Lung (tissue), 12 donors: ENCODE results near the gene MYH14. TPM values are rescaled to one million over a fixed set of nuclear protein-coding genes. Genes with fewer than 3 reads are reported as not detected.
"Not testable (repeated sequence)": the region's sequence is repeated elsewhere in the genome, so short reads cannot be mapped to it uniquely, and the experiment has no call there.

Experiments
- ATAC-seq: fragments of 200-7000 bp; cut with Tn5 transposase; one replicate; pipeline ENCODE4 v1.9.1; 2020; ENCODE audit warnings: moderate number of reproducible peaks; ENCODE audit not compliant: insufficient read depth, low FRiP score
- DNase-seq, 3 donors: peaks; one replicate each; pipeline ENCODE4 v3.0.0-alpha.2; 2013 to 2017
- H3K27ac ChIP-seq, 2 donors: one replicate each; pipeline ENCODE4 v1.5.1; 2013; ENCODE audit warnings: mild to moderate bottlenecking in 2 of 2, moderate library complexity in 2 of 2, control low read depth in 1 of 2, inconsistent platforms in 1 of 2, low read depth in 1 of 2, low read length in 1 of 2
- H3K27me3 ChIP-seq, 3 donors: one replicate each; pipeline ENCODE4 v1.5.1; 2013; ENCODE audit warnings: low read length in 2 of 3; ENCODE audit not compliant: control insufficient read depth in 3 of 3, insufficient read depth in 3 of 3
- H3K36me3 ChIP-seq, 4 donors: one replicate each; pipeline ENCODE4 v1.5.1; 2013; ENCODE audit warnings: low read length in 4 of 4, mild to moderate bottlenecking in 1 of 4, moderate library complexity in 1 of 4; ENCODE audit not compliant: control insufficient read depth in 4 of 4, insufficient read depth in 4 of 4
- H3K4me1 ChIP-seq, 5 donors: one replicate each; pipeline ENCODE4 v1.5.1; 2013; ENCODE audit warnings: low read length in 5 of 5, mild to moderate bottlenecking in 2 of 5, moderate library complexity in 1 of 5; ENCODE audit not compliant: control insufficient read depth in 5 of 5, insufficient read depth in 5 of 5
- H3K4me3 ChIP-seq: one replicate; pipeline ENCODE4 v1.5.1; 2013; ENCODE audit warnings: mild to moderate bottlenecking, control low read depth, moderate library complexity
- H3K9ac ChIP-seq, 2 donors: one replicate each; pipeline ENCODE4 v1.5.1; 2013; ENCODE audit warnings: low read length in 2 of 2, control low read depth in 1 of 2; ENCODE audit not compliant: insufficient read depth in 1 of 2
- H3K9me3 ChIP-seq, 4 donors: one replicate each; pipeline ENCODE4 v1.5.1; 2013; ENCODE audit warnings: low read length in 3 of 4, mild to moderate bottlenecking in 1 of 4, moderate library complexity in 1 of 4; ENCODE audit not compliant: control insufficient read depth in 4 of 4, insufficient read depth in 3 of 4
- WGBS, 2 donors: extraction: QIAGEN DNeasy Blood & Tissue Kit; methylation state at CpG; one replicate each; pipeline ENCODE4 v1.1.7; 2013; 5-methylcytosine and 5-hydroxymethylcytosine counted together
- polyA plus RNA-seq, 2 donors: library from polyadenylated mRNA; stranded (reverse); fragments of 200-250 nt; gene quantifications; one replicate each; pipeline ENCODE4 v1.2.1, GENCODE V29; 2013
- total RNA-seq, 2 donors: library from RNA; depleted of rRNA in 1 of 2; stranded (reverse); fragments of >200 nt in 1 of 2; gene quantifications; one replicate each; pipeline ENCODE4 v1.2.1, GENCODE V29; 2014 to 2021
- TF ChIP-seq, protein P1 (sequence below): IDR thresholded peaks from 2 replicates; pipeline ENCODE4 v1.5.1; 2012; ENCODE audit warnings: mild to moderate bottlenecking; ENCODE audit errors: control extremely low read depth, extremely low read depth
- donor health status: control.
- donor health status: control.
- donor health status: Bipolar disorder and iron deficiency.
- donor health status: healthy.
- donor health status: DM: yes; HTN: yes; CAD: no.

Gene MYH14
- total and polyA plus RNA-seq, 4 donors: 48.3 to 159 (median 98.6) TPM

DNA sequence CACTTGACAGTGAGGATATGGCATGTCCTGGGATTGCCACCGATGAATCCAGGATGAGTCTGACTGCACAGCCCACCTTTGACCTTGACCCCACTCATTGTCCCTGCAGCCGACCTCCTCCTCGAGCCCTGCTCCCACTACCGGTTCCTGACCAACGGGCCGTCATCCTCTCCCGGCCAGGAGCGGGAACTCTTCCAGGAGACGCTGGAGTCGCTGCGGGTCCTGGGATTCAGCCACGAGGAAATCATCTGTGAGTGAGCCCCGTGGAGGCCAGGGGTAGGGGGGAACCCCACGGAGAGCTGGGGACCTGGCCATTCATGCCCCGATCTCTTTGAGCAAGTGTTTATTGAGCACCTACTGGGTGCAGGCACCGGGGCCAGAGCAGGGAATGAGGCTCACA, 28.4 kb downstream of the MYH14 start:
- Histone ChIP-seq H3K4me1 (peaks cover 0 to 21% (median 8%) of the 10 kb centered on the region in 5 donors), H3K27ac (no peak overlapping the region), H3K9me3 (peaks cover 0 to 3% (median 0%) of the 10 kb centered on the region in 4 donors), H3K4me3 (no peak overlapping the region), H3K9ac (no peak overlapping the region), H3K36me3 (no peaks in the 10 kb centered on the region), H3K27me3 (no peaks in the 10 kb centered on the region)
- TF ChIP-seq, protein P1, sequence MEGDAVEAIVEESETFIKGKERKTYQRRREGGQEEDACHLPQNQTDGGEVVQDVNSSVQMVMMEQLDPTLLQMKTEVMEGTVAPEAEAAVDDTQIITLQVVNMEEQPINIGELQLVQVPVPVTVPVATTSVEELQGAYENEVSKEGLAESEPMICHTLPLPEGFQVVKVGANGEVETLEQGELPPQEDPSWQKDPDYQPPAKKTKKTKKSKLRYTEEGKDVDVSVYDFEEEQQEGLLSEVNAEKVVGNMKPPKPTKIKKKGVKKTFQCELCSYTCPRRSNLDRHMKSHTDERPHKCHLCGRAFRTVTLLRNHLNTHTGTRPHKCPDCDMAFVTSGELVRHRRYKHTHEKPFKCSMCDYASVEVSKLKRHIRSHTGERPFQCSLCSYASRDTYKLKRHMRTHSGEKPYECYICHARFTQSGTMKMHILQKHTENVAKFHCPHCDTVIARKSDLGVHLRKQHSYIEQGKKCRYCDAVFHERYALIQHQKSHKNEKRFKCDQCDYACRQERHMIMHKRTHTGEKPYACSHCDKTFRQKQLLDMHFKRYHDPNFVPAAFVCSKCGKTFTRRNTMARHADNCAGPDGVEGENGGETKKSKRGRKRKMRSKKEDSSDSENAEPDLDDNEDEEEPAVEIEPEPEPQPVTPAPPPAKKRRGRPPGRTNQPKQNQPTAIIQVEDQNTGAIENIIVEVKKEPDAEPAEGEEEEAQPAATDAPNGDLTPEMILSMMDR: no peak
- ATAC-seq (no peak), DNase-seq (peak in 1 of 3 donors; percentile 29)
- 60 to 72% methylated on average over 16 of the region's 16 CpGs for WGBS, 2 donors

DNA sequence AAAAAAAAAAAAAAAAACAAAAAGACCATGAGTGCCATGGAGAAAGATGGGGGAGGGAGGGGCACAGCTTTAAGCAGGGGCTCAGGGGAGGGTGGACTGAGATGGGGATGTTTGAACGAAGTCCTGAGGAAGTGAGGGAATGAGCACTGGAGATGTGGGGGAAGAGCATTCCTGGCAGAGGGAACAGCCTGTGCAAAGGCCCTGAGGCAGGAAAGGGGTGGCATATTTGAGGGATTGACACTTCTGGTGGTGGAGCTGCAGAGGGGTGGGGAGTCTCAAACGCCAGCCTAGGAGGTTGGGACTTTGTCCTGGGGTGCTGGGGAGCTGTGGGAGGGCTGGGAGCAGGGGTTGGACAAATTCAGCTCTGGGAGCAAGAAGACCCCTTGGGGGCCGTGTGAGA, 29.2 kb downstream of the MYH14 start:
- Histone ChIP-seq H3K9me3 (peaks cover 0 to 3% (median 0%) of the 10 kb centered on the region in 4 donors), H3K9ac (no peak overlapping the region), H3K27ac (no peak overlapping the region), H3K36me3 (no peaks in the 10 kb centered on the region), H3K27me3 (no peaks in the 10 kb centered on the region), H3K4me3 (no peak overlapping the region), H3K4me1 (peaks cover 0 to 23% (median 10%) of the 10 kb centered on the region in 5 donors)
- no peak for ATAC-seq
- WGBS, 2 donors: 70 to 71% methylated on average over 3 of the region's 3 CpGs
- TF ChIP-seq, protein P1: no peak
- DNase-seq: no peak

DNA sequence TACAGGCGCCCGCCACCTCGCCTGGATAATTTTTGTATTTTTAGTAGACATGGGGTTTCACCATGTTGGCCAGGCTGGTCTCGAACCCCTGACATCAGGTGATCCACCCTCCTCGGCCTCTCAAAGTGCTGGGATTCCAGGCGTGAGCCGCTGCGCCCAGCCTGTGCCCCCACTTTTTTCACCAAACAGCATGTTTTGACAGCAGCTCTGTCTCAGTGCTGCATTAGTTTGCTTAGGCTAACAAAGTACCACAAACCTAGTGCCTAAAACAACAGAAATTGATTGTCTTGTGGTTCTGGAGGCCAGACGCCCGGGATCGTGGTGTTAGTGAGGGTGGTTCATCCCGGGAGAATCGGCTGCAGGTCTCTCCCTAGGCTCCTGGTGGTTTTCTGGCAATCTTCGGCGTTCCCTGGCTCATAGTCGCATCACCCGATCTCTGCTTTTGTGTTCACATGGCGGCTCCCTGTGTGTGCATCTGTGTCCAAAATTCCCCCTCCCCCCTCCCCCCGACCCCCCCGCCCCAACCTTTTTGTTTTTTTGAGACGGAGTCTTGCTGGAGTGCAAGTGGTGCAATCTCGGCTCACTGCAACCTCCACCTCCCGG, 30.0 kb downstream of the MYH14 start:
- peak overlapping the region in 1 of 2 donors; percentile 54 for H3K27ac ChIP-seq
- peaks cover 0 to 23% (median 10%) of the 10 kb centered on the region in 5 donors for H3K4me1 ChIP-seq
- no peak overlapping the region for H3K9ac ChIP-seq
- no peak overlapping the region for H3K4me3 ChIP-seq
- H3K27me3 ChIP-seq: no peaks in the 10 kb centered on the region
- peaks cover 0 to 3% (median 0%) of the 10 kb centered on the region in 4 donors for H3K9me3 ChIP-seq
- H3K36me3 ChIP-seq: no peaks in the 10 kb centered on the region
- TF ChIP-seq, protein P1: no peak
- no peak for ATAC-seq
- WGBS, 2 donors: 68 to 81% methylated on average over 23 of the region's 23 CpGs
- peak in 2 of 3 donors; percentile 9 to 13 for DNase-seq

DNA sequence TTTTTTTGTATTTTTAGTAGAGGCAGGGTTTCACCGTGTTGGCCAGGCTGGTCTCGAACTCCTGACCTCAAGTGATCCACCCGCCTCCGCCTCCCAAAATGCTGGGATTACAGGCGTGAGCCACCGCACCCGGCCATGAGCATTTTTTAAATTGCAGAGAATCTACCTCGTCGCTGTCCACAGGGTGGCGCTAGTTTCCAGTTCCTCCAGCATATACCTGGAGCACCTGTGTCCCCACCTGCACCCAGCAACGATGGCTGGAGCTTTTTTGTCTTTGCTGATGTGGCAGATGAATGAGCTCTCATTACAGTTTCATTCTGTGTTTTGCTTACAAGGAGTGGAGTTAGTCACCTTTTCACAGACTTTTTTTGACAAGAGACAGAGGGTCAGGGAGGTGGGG, 34.1 kb downstream of the MYH14 start:
- H3K4me3 ChIP-seq, H3K27me3 ChIP-seq, DNase-seq, ATAC-seq, H3K27ac ChIP-seq, H3K36me3 ChIP-seq, H3K9me3 ChIP-seq, H3K9ac ChIP-seq: not testable (repeated sequence)
- WGBS, 2 donors: 43 to 44% methylated on average over 11 of the region's 11 CpGs
- peaks cover 0 to 23% (median 10%) of the 10 kb centered on the region in 5 donors for H3K4me1 ChIP-seq
